CD4-positive, alpha-beta memory T cell (primary cell): ENCODE data around the gene ABCA12. TPM values are rescaled to one million over a fixed set of nuclear protein-coding genes. Genes with fewer than 3 reads are reported as not detected.

ENCODE experiments used
- CTCF ChIA-PET: fragments of 350-600 bp; sonication (Branson Sonifier 250); formaldehyde crosslinking; loops from one replicate; lab custom pipeline; 2021; ENCODE audit warnings: inconsistent platforms; ENCODE audit not compliant: partially characterized antibody; lab: Charles Lee
- POLR2A ChIA-PET: fragments of 350-600 bp; sonication (Branson Sonifier 250); formaldehyde crosslinking; loops from one replicate; lab custom pipeline; 2021; ENCODE audit not compliant: partially characterized antibody; lab: Charles Lee
- DNase-seq, 5 donors: peaks; one replicate each; pipeline versions ENCODE4 v3.0.0 to v3.0.0-alpha.2; 2020 to 2022; ENCODE audit warnings: mixed read lengths in 1 of 5
- H3K27ac ChIP-seq: one replicate; pipeline ENCODE4 v1.7.0; 2013; ENCODE audit warnings: low read depth, low read length
- H3K27me3 ChIP-seq: 2 replicates; pipeline ENCODE4 v1.7.0; 2013; ENCODE audit warnings: mild to moderate bottlenecking, low read length, moderate library complexity; ENCODE audit not compliant: insufficient read depth
- H3K36me3 ChIP-seq: 2 replicates; pipeline ENCODE4 v1.7.0; 2013; ENCODE audit warnings: mild to moderate bottlenecking, low read length, moderate library complexity; ENCODE audit not compliant: insufficient read depth
- H3K4me1 ChIP-seq: 2 replicates; pipeline ENCODE4 v1.7.0; 2013; ENCODE audit warnings: mild to moderate bottlenecking, low read length, moderate library complexity; ENCODE audit not compliant: insufficient read depth
- H3K4me3 ChIP-seq, 2 donors: one replicate each; pipeline ENCODE4 v1.7.0; 2013; ENCODE audit warnings: low read length in 2 of 2, mild to moderate bottlenecking in 1 of 2
- H3K9me3 ChIP-seq, 2 donors: one replicate each; pipeline ENCODE4 v1.7.0; 2013; ENCODE audit warnings: low read length in 2 of 2, control low read depth in 1 of 2; ENCODE audit not compliant: control insufficient read depth in 1 of 2
- H3K27ac Mint-ChIP-seq, 7 donors: one replicate each; pipeline ENCODE4 v1.8.0; 2020 to 2021; ENCODE audit warnings: mixed read lengths in 7 of 7, mild to moderate bottlenecking in 6 of 7, inconsistent platforms in 3 of 7, moderate library complexity in 3 of 7
- H3K27me3 Mint-ChIP-seq, 2 donors: one replicate each; pipeline ENCODE4 v1.8.0; 2020 to 2021; ENCODE audit warnings: mixed read lengths in 2 of 2
- H3K36me3 Mint-ChIP-seq, 2 donors: one replicate each; pipeline ENCODE4 v1.8.0; 2020 to 2021; ENCODE audit warnings: mixed read lengths in 2 of 2, inconsistent platforms in 1 of 2, mild to moderate bottlenecking in 1 of 2
- H3K4me1 Mint-ChIP-seq, 4 donors: one replicate each; pipeline ENCODE4 v1.8.0; 2020 to 2021; ENCODE audit warnings: mixed read lengths in 4 of 4, mild to moderate bottlenecking in 1 of 4
- H3K4me3 Mint-ChIP-seq, 8 donors: one replicate each; pipeline ENCODE4 v1.8.0; 2020 to 2021; ENCODE audit warnings: mixed read lengths in 8 of 8, mild to moderate bottlenecking in 7 of 8, moderate library complexity in 6 of 8, inconsistent platforms in 3 of 8
- H3K9me3 Mint-ChIP-seq, 8 donors: one replicate each; pipeline ENCODE4 v1.8.0; 2020 to 2021; ENCODE audit warnings: mixed read lengths in 8 of 8, mild to moderate bottlenecking in 5 of 8, inconsistent platforms in 3 of 8, moderate library complexity in 1 of 8
- intact Hi-C: fragments of 100-400 bp; cut with micrococcal nuclease; formaldehyde crosslinking; loops from one replicate; pipeline ENCODE4 v1.15.1; 2023
- polyA plus RNA-seq, 2 donors: library from polyadenylated mRNA; unstranded; fragments of 300-500 nt; fragmentation: Illumina TruSeq; gene quantifications; one replicate each; pipeline ENCODE4 v1.2.3, GENCODE V29; 2021
- total RNA-seq, 2 experiments: library from RNA; stranded (reverse); gene quantifications; one replicate each; pipeline ENCODE4 v1.2.3, GENCODE V29; 2021

Gene ABCA12
- total and polyA plus RNA-seq, 4 experiments from 2014 or later, result not detected

DNA sequence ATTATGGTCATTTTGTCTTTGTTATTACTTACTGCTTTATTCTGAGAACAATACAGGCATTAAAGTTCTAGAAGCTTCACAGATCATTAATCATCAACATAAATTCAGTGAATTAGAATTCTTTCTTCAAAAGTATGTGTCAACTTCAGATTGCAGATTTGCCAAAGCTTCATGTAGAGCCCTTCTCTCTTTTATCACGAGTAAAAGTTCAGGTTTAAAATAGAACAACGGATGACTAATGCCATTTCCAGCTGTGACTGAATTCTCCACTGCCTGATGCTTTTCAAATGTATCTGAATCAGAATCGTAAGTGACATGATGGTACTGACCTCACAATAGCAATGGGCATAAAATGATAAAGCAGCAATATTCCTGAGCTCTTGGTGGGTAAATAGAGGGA is 116.0 kb downstream of the ABCA12 start:
- Mint-ChIP-seq H3K9me3 (peaks cover 0 to 4% (median 0%) of the 10 kb centered on the region in 8 donors), H3K36me3 (no peaks in the 10 kb centered on the region), H3K4me3 (no peak overlapping the region), H3K27ac (no peak overlapping the region), H3K27me3 (no peaks in the 10 kb centered on the region), H3K4me1 (no peaks in the 10 kb centered on the region)
- POLR2A ChIA-PET, result no interaction called here
- no peaks in the 10 kb centered on the region for H3K9me3 ChIP-seq
- intact Hi-C loops, result no loop called here
- H3K4me3 ChIP-seq, result no peak overlapping the region
- no peaks in the 10 kb centered on the region for H3K4me1 ChIP-seq
- no peak overlapping the region for H3K27ac ChIP-seq
- H3K27me3 ChIP-seq, result no peaks in the 10 kb centered on the region
- CTCF ChIA-PET, result interaction anchor here (0.6 kb wide), 1 partner anchor 218 kb away, joined by 3 read pairs; no protein-coding TSS in a partner anchor
- H3K36me3 ChIP-seq, result no peaks in the 10 kb centered on the region
- no peak for DNase-seq

DNA sequence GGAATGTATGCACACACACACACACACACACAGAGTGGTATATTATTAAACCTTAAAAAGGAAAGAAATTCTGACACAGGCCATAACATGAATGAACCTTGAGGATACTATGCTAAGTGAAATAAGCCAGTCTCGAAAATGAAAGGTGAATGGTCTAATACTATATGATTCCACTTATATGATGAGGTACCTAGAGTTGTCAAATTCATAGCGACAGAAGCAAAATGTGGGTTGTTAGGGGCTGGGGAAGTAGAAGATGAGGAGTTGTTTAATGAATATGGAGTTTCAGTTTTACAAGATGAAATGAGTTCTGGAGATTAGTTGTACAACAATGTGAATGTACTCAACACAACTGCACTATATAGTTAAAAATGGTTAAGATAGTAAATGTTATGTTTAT is 118.1 kb downstream of the ABCA12 start:
- no peak overlapping the region for H3K4me3 ChIP-seq
- intact Hi-C loops, result no loop called here
- H3K27me3 Mint-ChIP-seq, result no peaks in the 10 kb centered on the region
- no peaks in the 10 kb centered on the region for H3K36me3 Mint-ChIP-seq
- H3K4me3 Mint-ChIP-seq, result no peak overlapping the region
- H3K36me3 ChIP-seq, result no peaks in the 10 kb centered on the region
- no peaks in the 10 kb centered on the region for H3K4me1 ChIP-seq
- DNase-seq, result no peak
- no peaks in the 10 kb centered on the region for H3K9me3 ChIP-seq
- ChIA-PET CTCF (no interaction called here), POLR2A (no interaction called here)
- no peaks in the 10 kb centered on the region for H3K27me3 ChIP-seq
- H3K9me3 Mint-ChIP-seq, result peaks cover 0 to 4% (median 0%) of the 10 kb centered on the region in 8 donors
- H3K4me1 Mint-ChIP-seq, result no peaks in the 10 kb centered on the region
- H3K27ac ChIP-seq, result no peak overlapping the region
- no peak overlapping the region for H3K27ac Mint-ChIP-seq

DNA sequence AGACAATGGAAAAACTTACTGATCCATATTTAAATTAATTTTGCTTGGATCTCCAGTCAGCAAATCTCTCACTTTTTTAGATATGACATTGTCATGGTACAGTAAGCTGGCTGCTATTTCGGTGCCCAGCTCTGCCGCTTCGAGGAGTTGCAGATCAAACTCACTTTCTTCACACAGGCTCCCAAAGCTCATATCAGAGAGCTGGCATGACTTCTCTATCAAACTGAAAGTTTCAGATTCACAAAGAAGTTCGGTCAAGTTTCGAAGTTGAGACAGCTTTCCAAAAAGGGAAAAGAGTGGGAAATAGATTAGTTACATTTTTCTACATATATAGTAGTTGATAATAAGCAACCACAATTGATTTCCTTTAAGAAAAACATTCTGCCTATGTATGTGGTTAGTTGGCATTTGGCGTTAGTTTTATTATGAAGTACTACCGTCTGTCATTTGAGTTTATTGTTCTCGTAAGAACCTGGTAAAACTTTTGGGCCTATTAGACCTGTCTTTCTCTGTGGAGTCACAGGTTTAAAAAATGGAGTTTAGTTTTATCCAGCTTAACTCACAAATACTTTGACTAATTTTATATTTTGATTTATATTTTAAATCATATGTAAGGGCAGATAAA is 118.8 kb downstream of the ABCA12 start:
- Histone ChIP-seq H3K27ac (no peak overlapping the region), H3K4me1 (no peaks in the 10 kb centered on the region), H3K36me3 (no peaks in the 10 kb centered on the region), H3K27me3 (no peaks in the 10 kb centered on the region), H3K4me3 (no peak overlapping the region), H3K9me3 (no peaks in the 10 kb centered on the region)
- no peak overlapping the region for H3K27ac Mint-ChIP-seq
- POLR2A ChIA-PET, result no interaction called here
- no peak for DNase-seq
- intact Hi-C loops, result no loop called here
- CTCF ChIA-PET, result no interaction called here
- H3K36me3 Mint-ChIP-seq, result no peaks in the 10 kb centered on the region
- no peaks in the 10 kb centered on the region for H3K27me3 Mint-ChIP-seq
- H3K9me3 Mint-ChIP-seq, result peaks cover 0 to 4% (median 0%) of the 10 kb centered on the region in 8 donors
- H3K4me1 Mint-ChIP-seq, result no peaks in the 10 kb centered on the region
- no peak overlapping the region for H3K4me3 Mint-ChIP-seq

DNA sequence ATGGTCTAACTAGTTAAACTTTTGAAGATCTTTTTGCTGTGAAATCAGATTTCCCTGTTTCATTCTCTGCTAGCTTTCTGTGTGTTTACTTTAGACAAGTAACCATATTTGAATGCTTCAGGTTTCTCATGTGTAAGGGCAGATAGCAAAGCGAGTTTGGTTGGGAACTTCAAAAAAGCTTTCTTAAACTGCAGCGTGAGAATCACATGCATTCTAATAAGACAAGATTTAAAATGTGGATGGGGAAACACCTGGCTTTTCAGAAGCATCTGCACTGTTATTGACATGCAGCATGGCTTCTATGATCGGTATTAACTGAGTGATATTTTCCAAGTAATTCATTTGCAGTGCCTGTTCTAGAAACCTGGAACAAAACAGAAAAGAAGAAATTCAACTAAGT is 119.3 kb downstream of the ABCA12 start:
- Histone ChIP-seq H3K27me3 (no peaks in the 10 kb centered on the region), H3K27ac (no peak overlapping the region), H3K9me3 (no peaks in the 10 kb centered on the region), H3K4me3 (no peak overlapping the region), H3K36me3 (no peaks in the 10 kb centered on the region), H3K4me1 (no peaks in the 10 kb centered on the region)
- no peak overlapping the region for H3K27ac Mint-ChIP-seq
- no peaks in the 10 kb centered on the region for H3K27me3 Mint-ChIP-seq
- no peaks in the 10 kb centered on the region for H3K36me3 Mint-ChIP-seq
- H3K4me3 Mint-ChIP-seq, result no peak overlapping the region
- CTCF ChIA-PET, result no interaction called here
- POLR2A ChIA-PET, result no interaction called here
- H3K4me1 Mint-ChIP-seq, result no peaks in the 10 kb centered on the region
- peaks cover 0 to 4% (median 0%) of the 10 kb centered on the region in 8 donors for H3K9me3 Mint-ChIP-seq
- DNase-seq, result no peak
- intact Hi-C loops, result no loop called here

DNA sequence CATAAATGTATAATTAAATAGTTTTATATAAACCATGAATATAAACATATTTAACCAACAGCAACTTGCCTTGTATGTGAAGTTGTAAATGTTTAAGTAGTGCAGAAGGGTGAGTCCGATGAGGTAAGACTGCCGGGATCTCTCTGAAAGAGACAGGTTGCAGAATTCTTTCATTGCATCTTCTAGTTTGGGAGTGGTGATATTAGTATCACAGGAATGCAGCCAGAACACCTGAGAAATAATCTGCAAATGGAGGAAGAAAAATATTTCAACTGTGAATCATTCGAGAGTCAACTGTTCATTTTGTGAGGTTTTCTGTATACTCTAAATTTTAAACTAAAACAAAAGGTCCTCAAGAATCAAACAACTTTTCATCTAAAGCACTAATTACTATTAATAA is 123.0 kb downstream of the ABCA12 start:
- no peak overlapping the region for H3K4me3 Mint-ChIP-seq
- no peak for DNase-seq
- H3K27me3 ChIP-seq, result no peaks in the 10 kb centered on the region
- H3K27ac Mint-ChIP-seq, result no peak overlapping the region
- ChIA-PET CTCF (no interaction called here), POLR2A (no interaction called here)
- no peaks in the 10 kb centered on the region for H3K4me1 ChIP-seq
- no peaks in the 10 kb centered on the region for H3K27me3 Mint-ChIP-seq
- H3K4me3 ChIP-seq, result no peak overlapping the region
- no peaks in the 10 kb centered on the region for H3K36me3 Mint-ChIP-seq
- no peaks in the 10 kb centered on the region for H3K36me3 ChIP-seq
- H3K4me1 Mint-ChIP-seq, result no peaks in the 10 kb centered on the region
- H3K9me3 ChIP-seq, result no peaks in the 10 kb centered on the region
- peaks cover 0 to 4% (median 0%) of the 10 kb centered on the region in 8 donors for H3K9me3 Mint-ChIP-seq
- intact Hi-C loops, result no loop called here
- H3K27ac ChIP-seq, result no peak overlapping the region

DNA sequence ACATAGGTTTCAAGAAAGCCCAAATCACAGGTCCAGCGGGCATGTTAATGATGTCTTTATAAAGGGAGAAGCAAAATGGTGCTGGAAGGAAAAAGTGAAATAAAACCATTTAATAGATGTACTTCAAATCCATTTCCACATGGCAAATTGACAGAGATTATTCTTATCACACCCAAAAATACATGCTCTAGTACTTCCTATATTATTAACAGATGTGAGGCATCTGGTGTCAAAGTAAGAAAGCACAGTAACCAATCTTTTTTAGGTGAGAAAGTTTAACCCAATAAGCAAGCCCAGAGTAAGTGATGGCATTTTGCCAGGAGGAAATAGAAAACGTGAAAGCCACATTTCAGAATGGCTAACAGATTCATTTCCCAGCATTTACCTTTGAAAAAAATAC is 128.0 kb downstream of the ABCA12 start:
- Mint-ChIP-seq H3K9me3 (no peaks in the 10 kb centered on the region), H3K4me1 (no peaks in the 10 kb centered on the region), H3K36me3 (no peaks in the 10 kb centered on the region), H3K27ac (no peak overlapping the region), H3K4me3 (no peak overlapping the region), H3K27me3 (peaks cover 0 to 4% of the 10 kb centered on the region in 2 donors)
- no peak overlapping the region for H3K27ac ChIP-seq
- intact Hi-C loops, result no loop called here
- DNase-seq, result no peak
- H3K9me3 ChIP-seq, result no peaks in the 10 kb centered on the region
- no peaks in the 10 kb centered on the region for H3K4me1 ChIP-seq
- no peak overlapping the region for H3K4me3 ChIP-seq
- POLR2A ChIA-PET, result no interaction called here
- H3K36me3 ChIP-seq, result no peaks in the 10 kb centered on the region
- H3K27me3 ChIP-seq, result no peaks in the 10 kb centered on the region
- CTCF ChIA-PET, result no interaction called here

DNA sequence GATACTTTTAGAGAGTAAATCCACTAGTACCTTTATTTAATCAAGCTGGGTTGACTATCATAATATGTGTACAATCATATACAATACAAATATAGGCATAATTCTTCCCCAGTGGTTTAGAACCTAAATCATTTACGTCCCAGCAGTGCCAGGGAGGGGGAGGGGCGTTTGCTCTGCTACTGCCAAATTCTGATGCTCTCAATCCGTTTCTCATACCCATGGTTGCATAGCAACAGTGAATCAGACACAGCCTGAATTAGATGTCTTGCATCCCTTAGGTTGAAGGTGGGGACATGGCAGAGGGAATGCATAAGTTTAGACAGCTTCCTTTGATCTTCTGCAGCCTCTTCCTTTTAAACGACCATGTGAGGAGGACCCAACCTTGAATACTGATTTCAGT is 135.4 kb downstream of the ABCA12 start:
- no peaks in the 10 kb centered on the region for H3K27me3 ChIP-seq
- intact Hi-C loops, result loop anchor here (10.0 kb wide), 1 partner anchor 1748 kb away; no protein-coding TSS in a partner anchor
- H3K4me1 Mint-ChIP-seq, result no peaks in the 10 kb centered on the region
- no peaks in the 10 kb centered on the region for H3K36me3 ChIP-seq
- no peak overlapping the region for H3K27ac Mint-ChIP-seq
- ChIA-PET POLR2A (no interaction called here), CTCF (no interaction called here)
- H3K4me3 Mint-ChIP-seq, result no peak overlapping the region
- H3K4me1 ChIP-seq, result no peaks in the 10 kb centered on the region
- H3K27ac ChIP-seq, result no peak overlapping the region
- H3K9me3 ChIP-seq, result no peaks in the 10 kb centered on the region
- no peaks in the 10 kb centered on the region for H3K9me3 Mint-ChIP-seq
- DNase-seq, result no peak
- H3K36me3 Mint-ChIP-seq, result no peaks in the 10 kb centered on the region
- H3K4me3 ChIP-seq, result no peak overlapping the region
- H3K27me3 Mint-ChIP-seq, result peaks cover 3 to 10% of the 10 kb centered on the region in 2 donors
